ENCODE measurements around the gene FZR1.
"Not testable (repeated sequence)": the region's sequence is repeated elsewhere in the genome, so short reads cannot be mapped to it uniquely, and the experiment has no call there.

Gene FZR1

GRCh38 chr19:3573858-3574637, 67.9 kb downstream of the FZR1 start:
- DNase-seq (ENCODE audit: low read depth), result peak; percentile 81

GRCh38 chr19:3575260-3575741, 69.2 kb downstream of the FZR1 start:
- DNase-seq (ENCODE audit: low read depth), result no peak

- DNase-seq (ENCODE audit: low read depth), result no peak
Measured at GRCh38 chr19:3575949-3576673, 70.0 kb downstream of the FZR1 start.

- DNase-seq (ENCODE audit: low read depth), result no peak
Measured at GRCh38 chr19:3576696-3577443, 70.8 kb downstream of the FZR1 start.

GRCh38 chr19:3577723-3578344, 71.7 kb downstream of the FZR1 start:
- no peak for DNase-seq (ENCODE audit: low read depth)

- DNase-seq (ENCODE audit: low read depth), result no peak
Measured at GRCh38 chr19:3578390-3578789, 72.3 kb downstream of the FZR1 start.

- peak; percentile 94 for DNase-seq (ENCODE audit: low read depth)
Measured at GRCh38 chr19:3580156-3580934, 74.2 kb downstream of the FZR1 start.

- DNase-seq (ENCODE audit: low read depth), result not testable (repeated sequence)
Measured at GRCh38 chr19:3581792-3582191, 75.7 kb downstream of the FZR1 start.

GRCh38 chr19:3584036-3584802, 78.1 kb downstream of the FZR1 start:
- DNase-seq (ENCODE audit: low read depth), result not testable (repeated sequence)

GRCh38 chr19:3585301-3586126, 79.4 kb downstream of the FZR1 start, which contains the start of gene GIPC3:
GIPC3 (plus strand) TSS chr19:3585478; CDS start chr19:3585598, 120 bp downstream.
- no peak for DNase-seq (ENCODE audit: low read depth)

GRCh38 chr19:3586127-3586626, 80.1 kb downstream of the FZR1 start:
- no peak for DNase-seq (ENCODE audit: low read depth)

- DNase-seq (ENCODE audit: low read depth), result no peak
Measured at GRCh38 chr19:3586707-3587346, 80.7 kb downstream of the FZR1 start.

Measured in stromal cell of bone marrow (primary cell).